HUES48 (cell line): ENCODE data around the gene MTX3.

Source experiments
- H3K27ac ChIP-seq: one replicate; pipeline ENCODE4 v1.7.0; 2013; ENCODE audit warnings: low read depth, low read length, inconsistent platforms
- H3K27me3 ChIP-seq: 2 replicates; pipeline ENCODE4 v1.6.1; 2013; ENCODE audit warnings: mild to moderate bottlenecking, low read length; ENCODE audit not compliant: control insufficient read depth, insufficient read depth
- H3K36me3 ChIP-seq: 2 replicates; pipeline ENCODE4 v1.6.1; 2013; ENCODE audit warnings: low read length; ENCODE audit not compliant: control insufficient read depth, insufficient read depth
- H3K4me1 ChIP-seq: 2 replicates; pipeline ENCODE4 v1.6.1; 2013; ENCODE audit warnings: mild to moderate bottlenecking, low read length; ENCODE audit not compliant: control insufficient read depth, insufficient read depth
- H3K4me3 ChIP-seq: 2 replicates; pipeline ENCODE4 v1.5.1; 2013; ENCODE audit warnings: mild to moderate bottlenecking, low read depth, low read length
- H3K9ac ChIP-seq: 2 replicates; pipeline ENCODE4 v1.6.1; 2013; ENCODE audit warnings: mild to moderate bottlenecking, low read depth, low read length, moderate library complexity
- H3K9me3 ChIP-seq: 2 replicates; pipeline ENCODE4 v1.6.1; 2013; ENCODE audit warnings: low read length; ENCODE audit not compliant: control insufficient read depth, insufficient read depth

The MTX3 gene

GRCh38 chr5:79990598-79991507, at the start of gene MTX3:
Gene MTX3, minus strand, starts transcription at chr5:79991262. Its CDS starts 24 bp downstream, at chr5:79991238.
- Histone ChIP-seq H3K9ac (peak within 1 kb of the TSS; percentile 96), H3K27ac (peak within 1 kb of the TSS; percentile 99), H3K27me3 (no peaks in the 10 kb centered on the region), H3K4me3 (peak within 1 kb of the TSS; percentile 99), H3K36me3 (peaks cover 34% of the 10 kb centered on the region), H3K4me1 (peaks cover 15% of the 10 kb centered on the region), H3K9me3 (no peaks in the 10 kb centered on the region)

- no peaks in the 10 kb centered on the region; the same call in 1 of the 2 replicates for H3K36me3 ChIP-seq
- H3K9me3 ChIP-seq, result no peaks in the 10 kb centered on the region
- peaks cover 20% of the 10 kb centered on the region for H3K27me3 ChIP-seq
- no peak overlapping the region for H3K4me3 ChIP-seq
- no peaks in the 10 kb centered on the region; the same call in 1 of the 2 replicates for H3K4me1 ChIP-seq
- no peak overlapping the region for H3K9ac ChIP-seq
- H3K27ac ChIP-seq, result no peak overlapping the region
Measured at GRCh38 chr5:80039650-80040049, 48.6 kb upstream of the MTX3 start.

GRCh38 chr5:80037366-80037765, 46.3 kb upstream of the MTX3 start:
- no peak overlapping the region for H3K27ac ChIP-seq
- no peak overlapping the region for H3K4me3 ChIP-seq
- H3K9me3 ChIP-seq, result no peaks in the 10 kb centered on the region
- H3K9ac ChIP-seq, result no peak overlapping the region
- peaks cover 43% of the 10 kb centered on the region for H3K27me3 ChIP-seq
- no peaks in the 10 kb centered on the region; the same call in 1 of the 2 replicates for H3K36me3 ChIP-seq
- no peaks in the 10 kb centered on the region; the same call in 1 of the 2 replicates for H3K4me1 ChIP-seq

GRCh38 chr5:80036615-80037014, 45.6 kb upstream of the MTX3 start:
- Histone ChIP-seq H3K36me3 (no peaks in the 10 kb centered on the region; the same call in 1 of the 2 replicates), H3K27me3 (peaks cover 44% of the 10 kb centered on the region)

GRCh38 chr5:80035839-80036238, 44.8 kb upstream of the MTX3 start:
- Histone ChIP-seq H3K4me3 (peak overlapping the region; percentile 86), H3K36me3 (no peaks in the 10 kb centered on the region; the same call in 1 of the 2 replicates), H3K27ac (no peak overlapping the region), H3K9ac (0 out of 2 replicates have a peak overlapping the region, but pooled peaks have one; percentile 58), H3K9me3 (no peaks in the 10 kb centered on the region), H3K27me3 (peaks cover 44% of the 10 kb centered on the region), H3K4me1 (no peaks in the 10 kb centered on the region; the same call in 1 of the 2 replicates)

More at GRCh38 chr5:80036615-80037014, 45.6 kb upstream of the MTX3 start:
- no peak overlapping the region for H3K4me3 ChIP-seq
- no peak overlapping the region for H3K9ac ChIP-seq
- H3K27ac ChIP-seq, result no peak overlapping the region
- H3K9me3 ChIP-seq, result no peaks in the 10 kb centered on the region
- no peaks in the 10 kb centered on the region; the same call in 1 of the 2 replicates for H3K4me1 ChIP-seq

- Histone ChIP-seq H3K27me3 (peaks cover 44% of the 10 kb centered on the region), H3K9me3 (no peaks in the 10 kb centered on the region), H3K4me1 (no peaks in the 10 kb centered on the region; the same call in 1 of the 2 replicates), H3K27ac (no peak within 1 kb of the TSS), H3K36me3 (no peaks in the 10 kb centered on the region), H3K9ac (peak within 1 kb of the TSS; percentile 58; the same call in 1 of the 2 replicates), H3K4me3 (peak within 1 kb of the TSS; percentile 86)
Measured at GRCh38 chr5:80034962-80035821, 44.1 kb upstream of the MTX3 start, which contains the start of gene THBS4. Gene THBS4, plus strand, starts transcription at chr5:80035348. Its CDS starts 190 bp downstream, at chr5:80035538.

- H3K9me3 ChIP-seq, result no peaks in the 10 kb centered on the region
- H3K9ac ChIP-seq, result no peak overlapping the region
- peak overlapping the region; percentile 86 for H3K4me3 ChIP-seq
- H3K27me3 ChIP-seq, result peaks cover 44% of the 10 kb centered on the region
- H3K4me1 ChIP-seq, result no peaks in the 10 kb centered on the region; the same call in 1 of the 2 replicates
- H3K36me3 ChIP-seq, result no peaks in the 10 kb centered on the region
- no peak overlapping the region for H3K27ac ChIP-seq
Measured at GRCh38 chr5:80034559-80034958, 43.5 kb upstream of the MTX3 start.

- no peak overlapping the region for H3K27ac ChIP-seq
- H3K27me3 ChIP-seq, result peaks cover 44% of the 10 kb centered on the region
- H3K36me3 ChIP-seq, result no peaks in the 10 kb centered on the region
- no peak overlapping the region for H3K4me3 ChIP-seq
- H3K9ac ChIP-seq, result no peak overlapping the region
- no peaks in the 10 kb centered on the region; the same call in 1 of the 2 replicates for H3K4me1 ChIP-seq
- no peaks in the 10 kb centered on the region for H3K9me3 ChIP-seq
Measured at GRCh38 chr5:80033513-80033912, 42.5 kb upstream of the MTX3 start.

GRCh38 chr5:80031109-80031508, 40.0 kb upstream of the MTX3 start:
- H3K4me1 ChIP-seq, result no peaks in the 10 kb centered on the region; the same call in 1 of the 2 replicates
- no peaks in the 10 kb centered on the region for H3K36me3 ChIP-seq
- H3K27me3 ChIP-seq, result peaks cover 37% of the 10 kb centered on the region
- H3K27ac ChIP-seq, result no peak overlapping the region
- H3K9me3 ChIP-seq, result no peaks in the 10 kb centered on the region
- H3K4me3 ChIP-seq, result no peak overlapping the region
- H3K9ac ChIP-seq, result no peak overlapping the region

- no peak overlapping the region for H3K9ac ChIP-seq
- no peaks in the 10 kb centered on the region for H3K9me3 ChIP-seq
- no peaks in the 10 kb centered on the region for H3K36me3 ChIP-seq
- no peak overlapping the region for H3K27ac ChIP-seq
- H3K27me3 ChIP-seq, result no peaks in the 10 kb centered on the region
- no peak overlapping the region for H3K4me3 ChIP-seq
- no peaks in the 10 kb centered on the region for H3K4me1 ChIP-seq
Measured at GRCh38 chr5:80026841-80027240, 35.8 kb upstream of the MTX3 start.
